ENCODE measurements around the gene ZNRD2.

Gene ZNRD2

GRCh38 chr11:65558002-65558929 lies 12.0 kb upstream of the ZNRD2 start, which contains the start of gene LTBP3:
Gene LTBP3 (minus strand): TSS chr11:65558359. CDS start chr11:65557959, 400 bp downstream.
- H3K4me3 ChIP-seq (ENCODE audit: low read depth, low read length) = peak within 1 kb of the TSS; percentile 52
- H3K36me3 ChIP-seq (ENCODE audit: control insufficient read depth in 2 of 2, insufficient read depth in 1 of 2, low read length in 2 of 2) = peaks cover 0 to 8% of the 10 kb centered on the region in 2 experiments; a peak in 1 of 3 replicates
- ChIA-PET POLR2A (interaction anchor here (0.9 to 4.1 kb wide), 6 partner anchors 11 to 300 kb away, joined by 3 to 41 read pairs (median 5); partner anchors contain the start of genes EHBP1L1, FAM89B and ZNRD2), CTCF (interaction anchor here (0.8 to 5.0 kb wide), 3 partner anchors 9 to 13 kb away, joined by 3 to 39 read pairs (median 5); partner anchors contain the start of genes FAM89B and ZNRD2)
- no peaks in the 10 kb centered on the region for H3K9me3 ChIP-seq (ENCODE audit: control insufficient read depth, insufficient read depth, low read depth, low read length)
- H3K27ac ChIP-seq (ENCODE audit: extremely low read depth, low read depth, low read length) = peak within 1 kb of the TSS; percentile 81
- H3K4me1 ChIP-seq (ENCODE audit: control insufficient read depth, insufficient read depth, low read length) = peaks cover 19% of the 10 kb centered on the region
- TF ChIP-seq ZNF16 (tag by site-specific recombination; IDR thresholded peaks at IDR 0.05; ENCODE audit: low read depth) (no peak), ZNF239 (tag by site-specific recombination; IDR thresholded peaks at IDR 0.05) (no peak), ZFP37 (tag by site-specific recombination; IDR thresholded peaks at IDR 0.05) (no peak), ZNF785 (tag by site-specific recombination; IDR thresholded peaks at IDR 0.05) (no peak), PBX3 (CRISPR knock-in tag; IDR thresholded peaks at IDR 0.05) (no peak), ZNF76 (tag by site-specific recombination; IDR thresholded peaks at IDR 0.05; ENCODE audit: borderline replicate concordance, low read depth) (0 out of 2 replicates have a peak, but pooled peaks have one; percentile 8), ZNF214 (tag by site-specific recombination; IDR thresholded peaks at IDR 0.05; ENCODE audit: borderline replicate concordance) (no peak), ZFP69B (tag by site-specific recombination; IDR thresholded peaks at IDR 0.05) (no peak), ZNF585B (tag by site-specific recombination; IDR thresholded peaks at IDR 0.05) (no peak), ZNF660 (tag by site-specific recombination; IDR thresholded peaks at IDR 0.05) (peak; percentile 61; the same call in 1 of the 2 replicates), ZNF138 (tag by site-specific recombination; IDR thresholded peaks at IDR 0.05; ENCODE audit: borderline replicate concordance) (no peak), SCRT2 (tag by site-specific recombination; IDR thresholded peaks at IDR 0.05) (no peak), ZNF747 (tag by site-specific recombination; IDR thresholded peaks at IDR 0.05) (no peak), ZNF2 (tag by site-specific recombination; IDR thresholded peaks at IDR 0.05) (no peak), ELK4 (IDR thresholded peaks at IDR 0.05; ENCODE audit: borderline replicate concordance, low read depth, low read length) (no peak), ZNF670 (tag by site-specific recombination; IDR thresholded peaks at IDR 0.05; ENCODE audit: low read depth) (no peak), ZNF302 (tag by site-specific recombination; IDR thresholded peaks at IDR 0.05; ENCODE audit: low read depth) (no peak), SP3 (tag by site-specific recombination; IDR thresholded peaks at IDR 0.05) (peak; percentile 31), ZBTB21 (tag by site-specific recombination; IDR thresholded peaks at IDR 0.05) (no peak), IKZF3 (tag by site-specific recombination; IDR thresholded peaks at IDR 0.05) (peak; percentile 76), FEZF1 (tag by site-specific recombination; IDR thresholded peaks at IDR 0.05) (peak; percentile 73), ZIC2 (tag by site-specific recombination; IDR thresholded peaks at IDR 0.05) (no peak), ZNF266 (tag by site-specific recombination; IDR thresholded peaks at IDR 0.05; ENCODE audit: low read depth) (no peak), ZNF184 (tag by site-specific recombination; IDR thresholded peaks at IDR 0.05) (no peak), GLIS2 (tag by site-specific recombination; IDR thresholded peaks at IDR 0.05) (peak; percentile 40)
- TF ChIP-seq, protein P1, sequence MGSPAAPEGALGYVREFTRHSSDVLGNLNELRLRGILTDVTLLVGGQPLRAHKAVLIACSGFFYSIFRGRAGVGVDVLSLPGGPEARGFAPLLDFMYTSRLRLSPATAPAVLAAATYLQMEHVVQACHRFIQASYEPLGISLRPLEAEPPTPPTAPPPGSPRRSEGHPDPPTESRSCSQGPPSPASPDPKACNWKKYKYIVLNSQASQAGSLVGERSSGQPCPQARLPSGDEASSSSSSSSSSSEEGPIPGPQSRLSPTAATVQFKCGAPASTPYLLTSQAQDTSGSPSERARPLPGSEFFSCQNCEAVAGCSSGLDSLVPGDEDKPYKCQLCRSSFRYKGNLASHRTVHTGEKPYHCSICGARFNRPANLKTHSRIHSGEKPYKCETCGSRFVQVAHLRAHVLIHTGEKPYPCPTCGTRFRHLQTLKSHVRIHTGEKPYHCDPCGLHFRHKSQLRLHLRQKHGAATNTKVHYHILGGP (tag by site-specific recombination; IDR thresholded peaks at IDR 0.05) = no peak
- TF ChIP-seq, protein P2, sequence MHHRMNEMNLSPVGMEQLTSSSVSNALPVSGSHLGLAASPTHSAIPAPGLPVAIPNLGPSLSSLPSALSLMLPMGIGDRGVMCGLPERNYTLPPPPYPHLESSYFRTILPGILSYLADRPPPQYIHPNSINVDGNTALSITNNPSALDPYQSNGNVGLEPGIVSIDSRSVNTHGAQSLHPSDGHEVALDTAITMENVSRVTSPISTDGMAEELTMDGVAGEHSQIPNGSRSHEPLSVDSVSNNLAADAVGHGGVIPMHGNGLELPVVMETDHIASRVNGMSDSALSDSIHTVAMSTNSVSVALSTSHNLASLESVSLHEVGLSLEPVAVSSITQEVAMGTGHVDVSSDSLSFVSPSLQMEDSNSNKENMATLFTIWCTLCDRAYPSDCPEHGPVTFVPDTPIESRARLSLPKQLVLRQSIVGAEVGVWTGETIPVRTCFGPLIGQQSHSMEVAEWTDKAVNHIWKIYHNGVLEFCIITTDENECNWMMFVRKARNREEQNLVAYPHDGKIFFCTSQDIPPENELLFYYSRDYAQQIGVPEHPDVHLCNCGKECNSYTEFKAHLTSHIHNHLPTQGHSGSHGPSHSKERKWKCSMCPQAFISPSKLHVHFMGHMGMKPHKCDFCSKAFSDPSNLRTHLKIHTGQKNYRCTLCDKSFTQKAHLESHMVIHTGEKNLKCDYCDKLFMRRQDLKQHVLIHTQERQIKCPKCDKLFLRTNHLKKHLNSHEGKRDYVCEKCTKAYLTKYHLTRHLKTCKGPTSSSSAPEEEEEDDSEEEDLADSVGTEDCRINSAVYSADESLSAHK (tag by site-specific recombination; IDR thresholded peaks at IDR 0.05) = 0 out of 2 replicates have a peak, but pooled peaks have one; percentile 9
- TF ChIP-seq, protein P3, sequence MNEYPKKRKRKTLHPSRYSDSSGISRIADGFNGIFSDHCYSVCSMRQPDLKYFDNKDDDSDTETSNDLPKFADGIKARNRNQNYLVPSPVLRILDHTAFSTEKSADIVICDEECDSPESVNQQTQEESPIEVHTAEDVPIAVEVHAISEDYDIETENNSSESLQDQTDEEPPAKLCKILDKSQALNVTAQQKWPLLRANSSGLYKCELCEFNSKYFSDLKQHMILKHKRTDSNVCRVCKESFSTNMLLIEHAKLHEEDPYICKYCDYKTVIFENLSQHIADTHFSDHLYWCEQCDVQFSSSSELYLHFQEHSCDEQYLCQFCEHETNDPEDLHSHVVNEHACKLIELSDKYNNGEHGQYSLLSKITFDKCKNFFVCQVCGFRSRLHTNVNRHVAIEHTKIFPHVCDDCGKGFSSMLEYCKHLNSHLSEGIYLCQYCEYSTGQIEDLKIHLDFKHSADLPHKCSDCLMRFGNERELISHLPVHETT (tag by site-specific recombination; IDR thresholded peaks at IDR 0.05) = no peak
- TF ChIP-seq, protein P4, sequence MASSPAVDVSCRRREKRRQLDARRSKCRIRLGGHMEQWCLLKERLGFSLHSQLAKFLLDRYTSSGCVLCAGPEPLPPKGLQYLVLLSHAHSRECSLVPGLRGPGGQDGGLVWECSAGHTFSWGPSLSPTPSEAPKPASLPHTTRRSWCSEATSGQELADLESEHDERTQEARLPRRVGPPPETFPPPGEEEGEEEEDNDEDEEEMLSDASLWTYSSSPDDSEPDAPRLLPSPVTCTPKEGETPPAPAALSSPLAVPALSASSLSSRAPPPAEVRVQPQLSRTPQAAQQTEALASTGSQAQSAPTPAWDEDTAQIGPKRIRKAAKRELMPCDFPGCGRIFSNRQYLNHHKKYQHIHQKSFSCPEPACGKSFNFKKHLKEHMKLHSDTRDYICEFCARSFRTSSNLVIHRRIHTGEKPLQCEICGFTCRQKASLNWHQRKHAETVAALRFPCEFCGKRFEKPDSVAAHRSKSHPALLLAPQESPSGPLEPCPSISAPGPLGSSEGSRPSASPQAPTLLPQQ (tag by site-specific recombination; IDR thresholded peaks at IDR 0.05) = peak; percentile 38; the same call in 1 of the 2 replicates
